A549 treated with Mapracorat at 1 μM for 4 hours (cell line): Measurements from ENCODE around the gene SMPDL3A. TPM values are rescaled to one million over a fixed set of nuclear protein-coding genes. Genes with fewer than 3 reads are reported as not detected.

Source experiments
- total RNA-seq: library from RNA; stranded (reverse); fragments of 200-300 nt; extraction: Qiagen RNA extraction; gene quantifications from 5 replicates; pipeline ENCODE4 v1.2.3, GENCODE V29; 2022

SMPDL3A gene, protein sequence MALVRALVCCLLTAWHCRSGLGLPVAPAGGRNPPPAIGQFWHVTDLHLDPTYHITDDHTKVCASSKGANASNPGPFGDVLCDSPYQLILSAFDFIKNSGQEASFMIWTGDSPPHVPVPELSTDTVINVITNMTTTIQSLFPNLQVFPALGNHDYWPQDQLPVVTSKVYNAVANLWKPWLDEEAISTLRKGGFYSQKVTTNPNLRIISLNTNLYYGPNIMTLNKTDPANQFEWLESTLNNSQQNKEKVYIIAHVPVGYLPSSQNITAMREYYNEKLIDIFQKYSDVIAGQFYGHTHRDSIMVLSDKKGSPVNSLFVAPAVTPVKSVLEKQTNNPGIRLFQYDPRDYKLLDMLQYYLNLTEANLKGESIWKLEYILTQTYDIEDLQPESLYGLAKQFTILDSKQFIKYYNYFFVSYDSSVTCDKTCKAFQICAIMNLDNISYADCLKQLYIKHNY
- 2.7 to 3.8 TPM (median 3.2 TPM) in 5 replicates for total RNA-seq

DNA sequence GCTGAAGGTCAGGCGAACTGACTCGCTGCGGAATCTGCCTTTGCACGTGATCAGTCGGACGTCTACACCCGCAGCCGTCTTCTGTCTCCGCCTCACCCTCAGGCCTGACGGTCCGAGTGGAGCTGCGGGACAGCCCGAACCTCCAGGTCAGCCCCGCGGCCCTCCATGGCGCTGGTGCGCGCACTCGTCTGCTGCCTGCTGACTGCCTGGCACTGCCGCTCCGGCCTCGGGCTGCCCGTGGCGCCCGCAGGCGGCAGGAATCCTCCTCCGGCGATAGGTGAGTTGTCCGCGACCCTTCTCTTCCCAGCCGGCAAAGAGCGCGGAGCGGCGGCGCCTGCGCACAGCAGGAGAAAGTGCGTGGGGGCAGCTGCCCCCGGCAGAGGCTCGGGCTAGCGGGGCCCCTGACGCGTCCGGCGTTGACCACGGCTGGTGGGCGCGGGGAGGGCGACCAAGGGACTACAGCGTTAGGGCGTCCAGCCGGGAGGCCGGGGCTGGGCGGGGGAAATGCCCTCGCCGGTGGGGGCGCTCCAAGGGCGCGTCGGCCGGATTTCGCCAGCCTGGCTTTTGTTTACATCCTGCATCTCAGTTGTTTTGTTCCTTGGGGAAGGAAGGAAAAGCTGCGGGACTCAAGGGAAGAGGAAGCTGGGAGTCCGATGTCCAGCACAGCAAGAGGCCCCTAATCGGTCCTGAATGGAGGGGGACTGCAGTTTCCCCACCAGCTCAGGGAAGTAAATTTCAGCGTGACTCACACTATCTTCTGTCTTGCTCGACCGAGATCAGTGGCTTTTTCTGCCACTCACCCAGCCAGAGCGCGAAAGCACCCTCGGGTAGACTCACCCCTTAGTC lies at the start of gene SMPDL3A:
Gene SMPDL3A, plus strand, starts transcription at position 77 of the 846 bp plus-strand sequence. Its CDS starts 89 bp downstream, at position 166.

DNA sequence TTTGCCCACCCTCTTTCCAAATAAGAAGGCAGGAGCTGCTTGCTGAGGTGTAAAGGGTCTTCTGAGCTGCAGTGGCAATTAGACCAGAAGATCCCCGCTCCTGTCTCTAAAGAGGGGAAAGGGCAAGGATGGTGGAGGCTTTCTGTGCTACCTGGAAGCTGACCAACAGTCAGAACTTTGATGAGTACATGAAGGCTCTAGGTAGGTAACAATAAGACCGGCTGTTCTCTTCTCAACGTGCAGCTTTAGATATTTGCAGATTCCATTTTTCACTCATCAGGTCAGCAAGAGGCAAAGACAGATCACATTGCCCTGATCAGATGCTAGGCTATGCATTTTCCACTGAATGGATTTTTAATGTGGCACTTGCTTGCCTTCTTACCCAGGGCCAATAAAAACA lies 9.4 kb upstream of the SMPDL3A start, which contains the start of gene FABP7:
Gene FABP7, plus strand, starts transcription at position 50 of the 400 bp plus-strand sequence. Its CDS starts 79 bp downstream, at position 129.

Other genes with a start within 250 kb of the SMPDL3A start
- gene PKIB, start 178.9 kb upstream of the SMPDL3A start, total RNA-seq: 0.51 to 1.0 TPM (median 0.54 TPM) in 5 replicates
- not detected in 5 replicates for gene FABP7, start 9.5 kb upstream of the SMPDL3A start, total RNA-seq
- gene CLVS2, start 207.0 kb downstream of the SMPDL3A start, total RNA-seq: 0.11 to 0.34 TPM (median 0.20 TPM) in 5 replicates